Stimulated activated CD4-positive, alpha-beta T cell treated with anti-CD3 and anti-CD28 coated beads, Interleukin-4, amount 100 ng/mL, for 4 hours (primary cell): ENCODE measurements around the gene AUH.
"Not testable (repeated sequence)": the region's sequence is repeated elsewhere in the genome, so short reads cannot be mapped to it uniquely, and the experiment has no call there.

Experiments used
- DNase-seq, 2 experiments: peaks; one replicate each; pipeline ENCODE4 v3.0.0-alpha.2; 2020

The AUH gene

GRCh38 chr9:91378054-91378453 is 16.3 kb upstream of the AUH start:
- DNase-seq: not testable (repeated sequence)

GRCh38 chr9:91376239-91376638 is 14.5 kb upstream of the AUH start:
- no peak for DNase-seq

DNA sequence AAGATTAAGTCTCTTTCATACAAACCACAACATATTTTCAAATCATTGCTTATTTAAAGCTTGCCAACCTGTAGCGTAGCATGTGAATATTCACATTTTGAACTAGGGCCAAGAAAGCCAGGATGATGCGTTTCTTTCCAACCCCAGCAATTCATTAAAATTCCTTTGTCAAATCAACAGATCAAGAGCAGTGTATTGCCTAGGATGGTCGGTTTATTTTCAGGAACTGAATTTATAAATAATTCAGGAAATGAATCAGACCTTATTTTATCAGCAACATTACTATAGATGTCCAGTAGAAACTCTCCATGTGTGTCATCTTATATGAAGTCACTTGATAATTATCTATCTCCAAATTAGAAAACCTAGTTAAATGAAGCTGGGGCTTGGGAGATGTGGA is 13.2 kb upstream of the AUH start:
- DNase-seq: no peak

GRCh38 chr9:91371894-91372293 is 10.2 kb upstream of the AUH start:
- DNase-seq: no peak

DNA sequence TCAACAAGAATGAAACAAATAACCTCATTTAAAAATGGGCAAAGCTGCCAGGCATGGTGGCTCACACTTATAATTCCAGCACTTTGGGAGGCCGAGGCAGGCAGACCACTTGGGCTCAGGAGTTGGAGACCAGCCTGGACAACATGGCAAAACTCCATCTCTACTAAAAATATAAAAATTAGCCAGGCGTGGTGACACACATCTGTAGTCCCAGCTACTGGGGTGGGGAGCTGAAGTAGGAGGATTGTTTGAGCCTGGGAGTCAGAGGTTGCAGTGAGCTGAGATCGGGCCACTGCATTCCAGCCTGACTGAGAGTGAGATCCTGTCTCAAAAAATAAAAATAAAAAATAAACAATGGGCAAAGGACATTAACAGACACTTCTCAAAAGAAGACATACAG is 8.3 kb upstream of the AUH start:
- not testable (repeated sequence) for DNase-seq

DNA sequence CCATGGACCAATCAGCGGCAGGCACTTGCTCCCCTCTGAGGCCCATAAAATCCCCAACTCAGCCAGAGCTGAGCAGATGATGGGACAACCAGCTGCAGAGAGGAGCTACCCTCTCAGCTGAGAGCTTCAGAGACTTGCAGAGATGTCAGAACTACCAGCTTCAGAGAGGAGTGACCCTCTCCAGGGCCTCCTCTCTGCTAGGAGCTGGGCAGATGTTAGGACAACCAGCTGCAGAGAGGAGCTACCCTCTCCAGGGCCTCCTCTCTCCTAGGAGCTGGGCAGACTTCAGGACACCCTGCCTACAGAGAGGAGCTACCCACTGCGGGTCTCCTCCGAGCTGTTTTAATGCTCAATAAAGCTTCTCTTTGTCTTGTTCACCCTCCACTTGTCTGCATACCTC is 3.0 kb upstream of the AUH start:
- no peak for DNase-seq

- no peak for DNase-seq
Measured at GRCh38 chr9:91364005-91364404, 2.3 kb upstream of the AUH start.

- DNase-seq: no peak
Measured at GRCh38 chr9:91362051-91362611, 413 bp upstream of the AUH start.

- no peak for DNase-seq
Measured at GRCh38 chr9:91360551-91361290, 997 bp downstream of the AUH start.

GRCh38 chr9:91359734-91360470 is 1.8 kb downstream of the AUH start:
- DNase-seq: no peak

DNA sequence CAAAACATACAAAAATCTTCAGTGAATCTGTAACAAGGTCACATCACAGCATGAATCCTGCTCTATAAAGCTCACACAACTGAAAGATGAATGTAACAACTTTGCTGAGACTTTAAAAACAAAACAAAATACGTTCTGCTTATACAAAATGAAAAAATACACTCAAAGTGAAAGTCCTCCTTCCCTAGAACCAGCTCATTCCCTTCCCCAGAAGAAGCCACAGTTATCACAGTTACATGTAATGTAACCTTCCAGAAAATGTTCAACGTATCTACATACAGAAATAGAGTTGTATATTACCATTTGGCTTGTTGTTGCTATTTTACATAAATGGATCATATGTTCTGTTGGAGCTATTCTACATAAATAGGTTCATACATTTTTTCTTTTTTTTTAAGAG is 2.6 kb downstream of the AUH start:
- DNase-seq: no peak

DNA sequence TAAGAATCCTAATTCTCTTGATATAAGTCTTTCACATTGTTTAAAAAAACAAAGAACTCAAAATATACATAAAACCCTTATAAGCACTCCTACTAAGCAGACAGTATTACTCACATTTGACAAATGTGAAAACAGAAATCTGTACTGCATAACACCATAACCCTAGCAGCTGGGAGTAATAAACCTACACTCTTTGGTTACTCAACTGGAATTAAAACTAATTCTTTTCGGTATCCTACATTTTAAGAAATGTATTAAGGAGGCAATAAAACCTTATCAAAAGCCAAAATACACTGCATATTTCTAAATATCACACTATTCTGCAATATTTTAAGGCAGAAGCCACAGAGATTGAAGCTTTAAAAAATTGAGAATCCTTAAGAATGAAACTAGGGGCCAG is 6.8 kb downstream of the AUH start:
- no peak for DNase-seq

GRCh38 chr9:91349115-91349555 is 12.6 kb downstream of the AUH start:
- no peak for DNase-seq

GRCh38 chr9:91348191-91348807 is 13.4 kb downstream of the AUH start:
- no peak for DNase-seq

DNA sequence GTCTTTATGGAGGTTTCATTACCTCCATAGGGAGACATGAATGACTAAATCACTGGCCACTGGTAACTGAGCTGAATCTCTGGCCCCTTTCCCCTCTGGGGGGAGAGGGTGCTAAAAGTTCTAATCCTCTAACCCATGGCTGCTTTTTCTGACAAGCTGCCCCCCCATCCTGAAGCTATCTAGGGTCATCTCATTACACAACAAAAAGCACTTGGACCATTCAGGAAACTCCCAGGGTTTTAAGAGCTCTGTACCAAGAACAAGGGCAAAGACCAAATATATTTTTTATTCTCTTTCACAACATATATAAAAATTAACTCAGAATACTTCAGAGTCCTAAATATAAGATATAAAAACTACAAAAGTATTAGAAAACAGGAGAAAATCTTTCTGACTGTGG is 14.3 kb downstream of the AUH start:
- DNase-seq: no peak

DNA sequence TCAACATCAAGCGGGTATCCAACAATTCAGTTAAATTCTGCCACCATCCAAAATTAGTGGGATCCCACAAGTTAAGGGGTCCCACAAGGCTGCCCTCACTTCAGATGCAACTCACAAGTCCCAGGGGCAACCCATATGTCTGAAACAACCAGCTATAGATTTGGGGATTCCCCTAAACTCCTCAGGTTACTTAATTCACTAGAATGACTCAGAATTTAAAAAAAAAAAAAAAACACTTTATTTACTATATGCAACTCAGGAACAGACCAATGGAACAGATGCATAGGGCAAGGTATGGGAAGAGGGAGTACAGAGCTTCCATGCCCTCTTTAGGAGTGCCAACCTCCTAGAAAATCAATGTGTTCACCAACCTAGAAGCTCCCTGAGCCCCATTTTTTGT is 15.1 kb downstream of the AUH start:
- DNase-seq: no peak

DNA sequence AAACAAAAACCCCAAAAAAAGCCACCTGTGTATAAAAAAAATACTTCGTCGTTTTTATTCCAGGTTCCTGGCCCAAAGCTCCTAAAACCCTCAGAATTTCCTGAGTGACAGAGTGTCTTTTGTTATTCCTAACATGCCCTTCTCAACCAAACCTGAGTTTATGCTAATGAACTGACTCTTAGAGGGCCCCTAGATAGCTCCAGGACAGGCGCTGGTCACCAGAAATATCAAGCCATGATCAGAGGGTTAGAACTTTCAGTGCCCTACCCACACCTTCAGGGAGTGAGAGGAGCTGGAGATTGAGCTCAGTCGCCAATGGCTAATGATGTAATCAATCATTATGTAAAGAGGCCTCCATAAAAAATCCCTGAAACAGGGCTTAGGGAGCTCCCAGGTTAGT is 15.7 kb downstream of the AUH start:
- DNase-seq: no peak

- no peak for DNase-seq
Measured at GRCh38 chr9:91342575-91342974, 19.1 kb downstream of the AUH start.

DNA sequence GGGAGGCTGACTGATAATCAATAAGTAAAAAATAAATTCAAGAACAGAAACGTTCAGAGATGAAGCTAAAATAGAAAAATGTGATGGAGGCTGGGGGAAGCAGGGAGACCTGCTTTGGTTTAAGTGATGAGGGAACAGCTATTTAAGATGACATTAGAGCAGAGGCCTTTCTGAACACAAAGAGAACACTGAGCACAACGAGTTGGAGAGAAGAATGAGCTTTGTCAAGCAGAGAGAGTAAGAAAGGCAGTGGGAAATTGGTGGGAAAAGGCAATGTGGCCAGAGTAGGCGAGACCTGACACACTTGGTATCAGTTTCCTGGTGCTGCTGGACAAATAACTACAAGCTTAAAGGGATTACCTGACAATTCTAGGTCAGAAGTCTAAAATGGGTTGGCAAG is 20.0 kb downstream of the AUH start:
- DNase-seq: no peak

DNA sequence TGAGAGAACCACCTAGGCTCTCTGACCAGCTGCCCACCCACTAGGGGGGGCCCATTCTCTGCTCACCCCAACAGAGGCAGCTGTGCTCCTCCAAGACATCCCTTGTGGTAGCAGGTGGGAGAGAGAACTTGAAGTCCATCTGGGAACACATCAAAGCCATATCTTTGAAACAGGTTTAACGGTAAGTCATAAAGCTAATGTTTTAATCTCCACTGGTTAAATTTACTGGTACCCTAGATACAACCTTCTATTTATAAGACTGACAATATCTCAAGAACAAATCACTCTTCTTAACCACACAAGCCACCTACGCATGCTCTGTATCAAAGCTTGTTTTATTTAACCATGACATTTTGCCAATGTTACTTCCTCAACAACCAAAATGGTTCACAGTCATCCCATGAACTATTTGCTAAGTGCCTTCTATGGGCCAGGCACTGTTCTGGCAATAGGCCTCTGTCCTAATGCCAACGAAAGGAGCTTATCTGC is 20.4 kb downstream of the AUH start:
- DNase-seq: no peak

GRCh38 chr9:91340395-91340967 is 21.2 kb downstream of the AUH start:
- DNase-seq: no peak

GRCh38 chr9:91338681-91339080 is 23.0 kb downstream of the AUH start:
- no peak for DNase-seq

DNA sequence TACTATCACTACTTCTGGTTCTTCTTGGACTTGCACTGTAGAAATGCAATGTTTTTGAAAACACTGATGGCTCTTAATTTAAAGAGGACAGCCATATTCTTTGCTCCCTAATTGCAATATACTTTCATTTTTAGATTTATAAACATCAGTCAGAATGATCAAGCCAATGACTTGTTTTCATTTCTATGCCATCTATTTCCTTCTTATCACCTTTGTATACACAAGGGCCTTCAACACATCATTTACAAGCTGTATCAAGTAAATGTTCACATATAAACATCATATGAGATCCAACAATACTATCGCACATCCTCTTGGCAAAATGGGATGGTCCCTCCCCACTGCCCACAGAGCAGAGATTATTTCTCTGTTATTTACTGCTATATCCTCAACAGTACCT is 24.9 kb downstream of the AUH start:
- no peak for DNase-seq
